Trophoblast cell (in vitro differentiated cells and primary cell): Measurements from ENCODE around the gene APMAP.
A peak's percentile ranks its signal among the peaks of the same experiment; 100 is the strongest.

Source experiments
- DNase-seq, 2 donors: peaks; one replicate each; pipeline ENCODE4 v3.0.0-alpha.2; 2016
- H2AFZ ChIP-seq: 2 replicates; pipeline ENCODE4 v1.6.1; 2013; ENCODE audit warnings: low read length, moderate library complexity, mild to moderate bottlenecking; ENCODE audit not compliant: insufficient read depth, poor library complexity
- H2AK5ac ChIP-seq: 2 replicates; pipeline ENCODE4 v1.6.1; 2013; ENCODE audit warnings: mild to moderate bottlenecking, low read length
- H2BK120ac ChIP-seq: 2 replicates; pipeline ENCODE4 v1.6.1; 2013; ENCODE audit warnings: low read length, mild to moderate bottlenecking, moderate library complexity; ENCODE audit not compliant: insufficient read depth, poor library complexity
- H2BK12ac ChIP-seq: 2 replicates; pipeline ENCODE4 v1.6.1; 2013; ENCODE audit warnings: mild to moderate bottlenecking, low read length, moderate library complexity
- H2BK5ac ChIP-seq: 2 replicates; pipeline ENCODE4 v1.6.1; 2013; ENCODE audit warnings: low read length, low read depth, moderate library complexity, mild to moderate bottlenecking; ENCODE audit not compliant: poor library complexity
- H3K14ac ChIP-seq: 2 replicates; pipeline ENCODE4 v1.6.1; 2013; ENCODE audit warnings: mild to moderate bottlenecking, low read length
- H3K18ac ChIP-seq: 2 replicates; pipeline ENCODE4 v1.6.1; 2013; ENCODE audit warnings: mild to moderate bottlenecking, low read length
- H3K23ac ChIP-seq: 2 replicates; pipeline ENCODE4 v1.6.1; 2013; ENCODE audit warnings: low read length
- H3K27ac ChIP-seq: 2 replicates; pipeline ENCODE4 v1.5.1; 2013; ENCODE audit warnings: low read depth, mild to moderate bottlenecking, inconsistent platforms, low read length, moderate library complexity
- H3K27me3 ChIP-seq: 2 replicates; pipeline ENCODE4 v1.6.1; 2013; ENCODE audit warnings: inconsistent platforms, mild to moderate bottlenecking, low read length, moderate library complexity; ENCODE audit not compliant: insufficient read depth
- H3K36me3 ChIP-seq, 2 experiments: 1 replicate in 1 of 2; 2 replicates in 1 of 2; pipeline ENCODE4 v1.6.1; 2013; ENCODE audit warnings: low read length in 2 of 2, mild to moderate bottlenecking in 2 of 2, moderate library complexity in 1 of 2; ENCODE audit not compliant: insufficient read depth in 2 of 2, control insufficient read depth in 1 of 2
- H3K4ac ChIP-seq: 2 replicates; pipeline ENCODE4 v1.6.1; 2013; ENCODE audit warnings: low read depth, mild to moderate bottlenecking, low read length, moderate library complexity
- H3K4me1 ChIP-seq, 2 experiments: 1 replicate in 1 of 2; 2 replicates in 1 of 2; pipeline ENCODE4 v1.6.1; 2013; ENCODE audit warnings: low read length in 2 of 2, mild to moderate bottlenecking in 2 of 2, moderate library complexity in 1 of 2; ENCODE audit not compliant: insufficient read depth in 2 of 2, control insufficient read depth in 1 of 2
- H3K4me2 ChIP-seq: 2 replicates; pipeline ENCODE4 v1.6.1; 2013; ENCODE audit warnings: inconsistent platforms, mild to moderate bottlenecking, low read length, moderate library complexity
- H3K4me3 ChIP-seq: 2 replicates; pipeline ENCODE4 v1.5.1; 2013; ENCODE audit warnings: mild to moderate bottlenecking, low read depth, low read length, inconsistent platforms
- H3K79me1 ChIP-seq: one replicate; pipeline ENCODE4 v1.6.1; 2013; ENCODE audit warnings: low read length
- H3K79me2 ChIP-seq: 2 replicates; pipeline ENCODE4 v1.6.1; 2013; ENCODE audit warnings: low read length, mild to moderate bottlenecking; ENCODE audit not compliant: control insufficient read depth, insufficient read depth, poor library complexity
- H3K9ac ChIP-seq: 2 replicates; pipeline ENCODE4 v1.6.1; 2013; ENCODE audit warnings: mild to moderate bottlenecking, low read length
- H3K9me3 ChIP-seq: 2 replicates; pipeline ENCODE4 v1.6.1; 2013; ENCODE audit warnings: low read depth, mild to moderate bottlenecking, control low read depth, inconsistent platforms, low read length; ENCODE audit not compliant: insufficient read depth
- H4K12ac ChIP-seq: 2 replicates; pipeline ENCODE4 v1.6.1; 2013; ENCODE audit warnings: low read depth, mild to moderate bottlenecking, low read length, moderate library complexity
- H4K8ac ChIP-seq: 2 replicates; pipeline ENCODE4 v1.6.1; 2013; ENCODE audit warnings: low read depth, mild to moderate bottlenecking, low read length, moderate library complexity
- H4K91ac ChIP-seq: one replicate; pipeline ENCODE4 v1.6.1; 2013; ENCODE audit warnings: low read depth, mild to moderate bottlenecking, low read length, moderate library complexity
- WGBS: extraction: QIAGEN DNeasy Blood & Tissue Kit; methylation state at CpG from one replicate; pipeline ENCODE4 v1.1.7; 2013; ENCODE audit warnings: missing lambda C conversion rate; ENCODE audit not compliant: insufficient read length, insufficient coverage; ENCODE audit errors: extremely low coverage; 5-methylcytosine and 5-hydroxymethylcytosine counted together

APMAP gene

GRCh38 chr20:24991897-24992486 is 559 bp downstream of the APMAP start:
- Histone ChIP-seq H4K8ac (peak overlapping the region; percentile 8), H2BK5ac (peak overlapping the region; percentile 0), H3K23ac (no peak overlapping the region), H3K18ac (peak overlapping the region; percentile 15), H3K4me2 (peak overlapping the region; percentile 89), H3K79me1 (peaks cover 8% of the 10 kb centered on the region), H2BK120ac (peak overlapping the region; percentile 33), H3K9me3 (no peaks in the 10 kb centered on the region), H3K4ac (peak overlapping the region; percentile 39), H3K27me3 (no peaks in the 10 kb centered on the region), H3K4me3 (peak overlapping the region; percentile 96), H4K12ac (peak overlapping the region; percentile 51), H4K91ac (peak overlapping the region; percentile 37), H3K9ac (peak overlapping the region; percentile 87), H2AK5ac (peak overlapping the region; percentile 84), H2AFZ (peak overlapping the region; percentile 50), H3K79me2 (peaks cover 7% of the 10 kb centered on the region), H2BK12ac (no peak overlapping the region), H3K4me1 (peaks cover 4 to 9% of the 10 kb centered on the region in 2 experiments), H3K27ac (no peak overlapping the region), H3K14ac (peak overlapping the region; percentile 28), H3K36me3 (peaks cover 0 to 2% of the 10 kb centered on the region in 2 experiments)
- DNase-seq = peak in 1 of 2 donors; percentile 14
- no CpG with 5 or more reads among the region's 36 CpGs for WGBS

GRCh38 chr20:24990810-24991252 is 1.7 kb downstream of the APMAP start:
- Histone ChIP-seq H2AK5ac (no peak overlapping the region), H3K23ac (no peak overlapping the region), H3K9me3 (no peaks in the 10 kb centered on the region), H4K91ac (no peak overlapping the region), H3K9ac (no peak overlapping the region), H3K4me3 (no peak overlapping the region), H3K18ac (no peak overlapping the region), H2BK5ac (no peak overlapping the region), H2BK12ac (no peak overlapping the region), H3K4ac (no peak overlapping the region), H3K79me1 (peaks cover 8% of the 10 kb centered on the region), H3K27ac (no peak overlapping the region), H3K27me3 (no peaks in the 10 kb centered on the region), H2BK120ac (no peak overlapping the region), H4K12ac (no peak overlapping the region), H3K36me3 (peaks cover 0 to 2% of the 10 kb centered on the region in 2 experiments), H2AFZ (no peak overlapping the region), H3K4me1 (peaks cover 2 to 6% of the 10 kb centered on the region in 2 experiments), H3K79me2 (peaks cover 7% of the 10 kb centered on the region), H3K14ac (no peak overlapping the region), H3K4me2 (no peak overlapping the region), H4K8ac (no peak overlapping the region)
- no CpG with 5 or more reads among the region's 2 CpGs for WGBS
- DNase-seq = peak; percentile 87 to 88

- no peak overlapping the region for H2AK5ac ChIP-seq
- H3K9me3 ChIP-seq = no peaks in the 10 kb centered on the region
- no peak overlapping the region for H4K8ac ChIP-seq
- H3K27ac ChIP-seq = no peak overlapping the region
- H3K36me3 ChIP-seq = peaks cover 0 to 2% of the 10 kb centered on the region in 2 experiments
- no peak for DNase-seq
- peaks cover 7% of the 10 kb centered on the region for H3K79me2 ChIP-seq
- H4K12ac ChIP-seq = no peak overlapping the region
- H2BK12ac ChIP-seq = no peak overlapping the region
- peaks cover 2 to 6% of the 10 kb centered on the region in 2 experiments for H3K4me1 ChIP-seq
- no peak overlapping the region for H3K14ac ChIP-seq
- no peak overlapping the region for H2BK120ac ChIP-seq
- H3K9ac ChIP-seq = no peak overlapping the region
- H4K91ac ChIP-seq = no peak overlapping the region
- no peak overlapping the region for H3K4ac ChIP-seq
- no peak overlapping the region for H2AFZ ChIP-seq
- no peak overlapping the region for H3K18ac ChIP-seq
- H2BK5ac ChIP-seq = no peak overlapping the region
- H3K27me3 ChIP-seq = no peaks in the 10 kb centered on the region
- WGBS = no CpG with 5 or more reads among the region's 3 CpGs
- no peak overlapping the region for H3K4me3 ChIP-seq
- no peak overlapping the region for H3K23ac ChIP-seq
- H3K4me2 ChIP-seq = no peak overlapping the region
- peaks cover 8% of the 10 kb centered on the region for H3K79me1 ChIP-seq
These were observed 3.4 kb downstream of the APMAP start for GRCh38 chr20:24989162-24989561.

- H3K4me3 ChIP-seq = no peak overlapping the region
- H3K14ac ChIP-seq = no peak overlapping the region
- H2BK12ac ChIP-seq = no peak overlapping the region
- no peak for DNase-seq
- H4K91ac ChIP-seq = no peak overlapping the region
- peaks cover 7% of the 10 kb centered on the region for H3K79me2 ChIP-seq
- no peak overlapping the region for H2AK5ac ChIP-seq
- no peak overlapping the region for H3K27ac ChIP-seq
- no peak overlapping the region for H3K23ac ChIP-seq
- no peak overlapping the region for H2BK120ac ChIP-seq
- no peak overlapping the region for H4K8ac ChIP-seq
- no peak overlapping the region for H3K18ac ChIP-seq
- no peak overlapping the region for H3K4ac ChIP-seq
- no peaks in the 10 kb centered on the region for H3K27me3 ChIP-seq
- peaks cover 0 to 2% of the 10 kb centered on the region in 2 experiments for H3K36me3 ChIP-seq
- no peak overlapping the region for H2AFZ ChIP-seq
- no peak overlapping the region for H3K4me2 ChIP-seq
- no peak overlapping the region for H2BK5ac ChIP-seq
- no peaks in the 10 kb centered on the region for H3K9me3 ChIP-seq
- H3K9ac ChIP-seq = no peak overlapping the region
- WGBS = no CpG with 5 or more reads among the region's 7 CpGs
- H4K12ac ChIP-seq = no peak overlapping the region
- peaks cover 2 to 6% of the 10 kb centered on the region in 2 experiments for H3K4me1 ChIP-seq
- peaks cover 8% of the 10 kb centered on the region for H3K79me1 ChIP-seq
These were observed 4.4 kb downstream of the APMAP start for GRCh38 chr20:24987873-24988835.
